Left lung (tissue), 10 donors: ENCODE measurements around the gene MGRN1. TPM values are rescaled to one million over a fixed set of nuclear protein-coding genes. Genes with fewer than 3 reads are reported as not detected.

Experiments
- ATAC-seq: fragments of 200-7000 bp; cut with Tn5 transposase; one replicate; pipeline ENCODE4 v1.9.1; 2020; ENCODE audit warnings: moderate library complexity
- DNase-seq, 4 donors: peaks; one replicate each; pipeline ENCODE4 v3.0.0-alpha.2; 2013 to 2020
- H3K27ac ChIP-seq, 2 donors: fragments of 200-600 bp; sonication (generic) in 1 of 2; one replicate each; pipeline versions ENCODE4 v1.5.0 to v1.8.0; 2020 to 2021
- H3K27me3 ChIP-seq, 2 donors: fragments of 200-600 bp; sonication (generic) in 1 of 2; one replicate each; pipeline versions ENCODE4 v1.5.0 to v1.8.0; 2020 to 2021
- H3K36me3 ChIP-seq, 2 donors: fragments of 200-600 bp; sonication (generic) in 1 of 2; one replicate each; pipeline versions ENCODE4 v1.5.0 to v1.8.0; 2020 to 2021
- H3K4me1 ChIP-seq, 2 donors: fragments of 200-600 bp; one replicate each; pipeline ENCODE4 v1.8.0; 2021
- H3K4me3 ChIP-seq, 2 donors: fragments of 200-600 bp; sonication (generic) in 1 of 2; one replicate each; pipeline versions ENCODE4 v1.5.0 to v1.8.0; 2020 to 2021; ENCODE audit warnings: mild to moderate bottlenecking in 1 of 2
- H3K9me3 ChIP-seq, 2 donors: fragments of 200-600 bp; sonication (generic) in 1 of 2; one replicate each; pipeline versions ENCODE4 v1.5.0 to v1.8.0; 2020 to 2021
- CTCF ChIP-seq, 2 donors: fragments of 200-600 bp; sonication (generic) in 1 of 2; IDR thresholded peaks; one replicate each; pipeline versions ENCODE4 v1.5.0 to v1.8.0; 2021; ENCODE audit warnings: antibody characterized with exemption in 2 of 2
- intact Hi-C, 2 donors: fragments of 100-400 bp; cut with DNase I; formaldehyde crosslinking; loops; one replicate each; pipeline versions ENCODE4 v1.11.2 to v1.14.2; 2022
- polyA plus RNA-seq, 6 donors: library from polyadenylated mRNA; unstranded; fragments of 120-200 nt; gene quantifications; one replicate each; pipeline ENCODE4 v1.2.1, GENCODE V29; 2013; ENCODE audit not compliant: insufficient read length in 6 of 6
- total RNA-seq, 2 donors: library from RNA; stranded (reverse); fragmentation: NEBNext Ultra II Directional; extraction: Animal tissue kit (Norgen Biotek cat#: 25700); gene quantifications; one replicate each; pipeline ENCODE4 v1.2.1, GENCODE V29; 2021
- donor health status: DM: no; HTN: yes; CAD: no.
- donor health status: DM: no; HTN: no; CAD: no.

MGRN1 gene
- total and polyA plus RNA-seq, 8 donors = 56.9 to 98.1 (median 69.4) TPM

GRCh38 chr16:4687946-4688673 is 63.5 kb downstream of the MGRN1 start:
- Histone ChIP-seq H3K27ac (no peak overlapping the region), H3K4me3 (no peak overlapping the region), H3K27me3 (no peaks in the 10 kb centered on the region), H3K4me1 (peaks cover 7 to 28% of the 10 kb centered on the region in 2 donors), H3K9me3 (no peaks in the 10 kb centered on the region), H3K36me3 (peaks cover 0 to 71% of the 10 kb centered on the region in 2 donors)
- intact Hi-C loops = no loop called here
- ATAC-seq (no peak), DNase-seq (peak in 1 of 4 donors; percentile 74)
- TF ChIP-seq CTCF (IDR thresholded peaks at IDR 0.05) = no peak

DNA sequence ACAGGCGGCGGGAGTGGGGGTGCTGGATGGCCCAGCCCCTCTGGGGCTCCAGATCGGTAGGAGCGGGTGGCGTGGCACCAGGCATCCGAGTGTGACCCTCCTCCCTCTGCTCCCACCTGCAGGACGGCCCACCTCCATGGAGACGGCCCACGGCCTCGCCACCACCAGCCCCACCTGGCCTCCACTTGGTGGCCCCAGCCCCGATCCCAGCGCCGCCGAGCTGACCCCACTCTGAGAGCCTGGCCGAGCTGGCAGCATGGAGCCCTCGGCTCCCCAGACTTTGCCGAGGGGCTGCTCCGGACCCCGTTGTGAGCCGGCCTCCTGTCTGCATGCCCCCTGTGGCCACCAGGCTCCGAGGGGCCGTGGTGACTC is 64.0 kb downstream of the MGRN1 start:
- DNase-seq (peak in 1 of 4 donors; percentile 81), ATAC-seq (no peak)
- H3K36me3 ChIP-seq = peaks cover 0 to 66% of the 10 kb centered on the region in 2 donors
- no peak for TF ChIP-seq CTCF (IDR thresholded peaks at IDR 0.05)
- intact Hi-C loops = no loop called here
- H3K4me1 ChIP-seq = peaks cover 7 to 29% of the 10 kb centered on the region in 2 donors
- no peak overlapping the region for H3K4me3 ChIP-seq
- no peak overlapping the region for H3K27ac ChIP-seq
- no peaks in the 10 kb centered on the region for H3K27me3 ChIP-seq
- no peaks in the 10 kb centered on the region for H3K9me3 ChIP-seq

DNA sequence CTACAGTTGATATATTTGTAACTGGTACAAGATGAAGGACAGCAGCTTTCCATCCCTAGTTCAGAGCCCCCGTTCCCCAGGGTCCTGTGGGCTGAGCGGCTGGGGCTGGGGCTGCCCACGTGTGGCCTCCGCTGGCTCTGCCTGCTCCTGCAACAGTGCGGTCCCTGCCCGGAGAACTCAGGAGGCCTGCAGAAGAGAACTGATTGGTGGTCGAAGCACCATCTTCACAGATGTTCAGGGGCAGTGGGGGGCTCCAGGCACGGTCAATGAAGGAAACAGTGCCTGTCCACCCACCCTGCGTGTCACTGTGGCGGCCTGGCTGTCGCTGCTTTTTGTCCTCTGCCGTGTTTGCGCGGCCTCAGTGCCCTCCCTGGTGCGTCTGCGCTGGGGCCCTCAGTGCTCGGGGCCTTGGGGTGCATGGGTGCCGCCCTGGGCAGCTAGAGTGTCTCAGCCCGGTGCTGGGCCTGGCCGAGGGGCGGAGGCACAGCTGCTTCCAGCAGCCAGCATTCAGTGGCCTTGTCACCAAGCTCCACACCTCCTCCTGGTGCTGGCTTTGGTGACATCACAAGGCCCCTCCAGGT is 64.6 kb downstream of the MGRN1 start:
- peak in 1 of 4 donors; percentile 73 for DNase-seq
- peaks cover 0 to 60% of the 10 kb centered on the region in 2 donors for H3K36me3 ChIP-seq

DNA sequence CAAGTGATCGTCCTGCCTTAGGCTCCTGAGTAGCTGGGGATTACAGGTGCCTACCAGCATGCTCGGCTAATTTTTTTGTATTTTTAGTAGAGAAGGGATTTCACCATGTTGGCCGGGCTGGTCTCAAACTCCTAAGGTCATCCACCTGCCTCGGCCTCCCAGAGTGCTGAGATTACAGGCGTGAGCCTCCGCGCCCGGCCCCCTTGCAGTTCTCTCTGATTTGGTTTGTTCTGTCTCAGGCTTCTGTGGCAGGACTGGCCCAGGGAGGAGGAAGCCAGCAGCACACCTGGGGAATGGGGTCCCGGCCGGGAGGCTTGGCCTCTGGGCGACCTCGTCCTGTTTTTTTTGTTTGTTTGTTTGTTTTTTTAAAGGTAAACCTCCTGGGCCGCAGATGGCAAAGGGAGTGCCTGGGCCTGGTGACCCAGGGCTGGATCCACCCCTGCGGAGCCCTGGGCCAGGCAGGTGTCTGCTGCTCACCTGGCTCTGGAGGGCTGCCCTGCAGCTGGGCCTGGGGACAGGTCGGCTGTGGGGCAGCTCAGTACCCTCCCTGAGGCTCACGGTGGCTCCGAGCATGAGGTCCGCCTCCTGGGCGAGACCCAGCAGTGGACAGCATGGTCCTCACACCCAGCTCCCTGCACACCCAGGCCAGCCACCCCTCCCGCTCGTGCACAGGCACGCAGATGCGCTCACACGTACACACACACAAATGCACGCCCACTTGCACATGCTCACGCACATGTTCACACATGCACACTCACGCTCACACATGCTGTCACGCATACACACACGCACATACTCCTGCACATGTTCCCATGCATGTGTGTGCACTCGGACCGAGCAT is 65.5 kb downstream of the MGRN1 start:
- peaks cover 12 to 36% of the 10 kb centered on the region in 2 donors for H3K4me1 ChIP-seq
- no peak overlapping the region for H3K4me3 ChIP-seq
- ATAC-seq = no peak
- DNase-seq = peak in 1 of 4 donors; percentile 69
- H3K27me3 ChIP-seq = no peaks in the 10 kb centered on the region
- no peak for TF ChIP-seq CTCF (IDR thresholded peaks at IDR 0.05)
- intact Hi-C loops = no loop called here
- no peak overlapping the region for H3K27ac ChIP-seq
- no peaks in the 10 kb centered on the region for H3K9me3 ChIP-seq
- peaks cover 0 to 56% of the 10 kb centered on the region in 2 donors for H3K36me3 ChIP-seq

More for the DNA sequence above, 64.6 kb downstream of the MGRN1 start:
- Histone ChIP-seq H3K27me3 (no peaks in the 10 kb centered on the region), H3K9me3 (no peaks in the 10 kb centered on the region), H3K4me3 (no peak overlapping the region), H3K27ac (no peak overlapping the region), H3K4me1 (peaks cover 7 to 29% of the 10 kb centered on the region in 2 donors)
- no peak for ATAC-seq
- intact Hi-C loops = no loop called here
- no peak for TF ChIP-seq CTCF (IDR thresholded peaks at IDR 0.05)
